GM19099 (cell line): ENCODE results near the gene TYK2.

Experiments
- POLR2A ChIP-seq: IDR thresholded peaks from 3 replicates; pipeline ENCODE4 v1.6.1; 2011; ENCODE audit warnings: low read depth; ENCODE audit not compliant: insufficient read length; ENCODE audit errors: extremely low read depth

The TYK2 gene

DNA sequence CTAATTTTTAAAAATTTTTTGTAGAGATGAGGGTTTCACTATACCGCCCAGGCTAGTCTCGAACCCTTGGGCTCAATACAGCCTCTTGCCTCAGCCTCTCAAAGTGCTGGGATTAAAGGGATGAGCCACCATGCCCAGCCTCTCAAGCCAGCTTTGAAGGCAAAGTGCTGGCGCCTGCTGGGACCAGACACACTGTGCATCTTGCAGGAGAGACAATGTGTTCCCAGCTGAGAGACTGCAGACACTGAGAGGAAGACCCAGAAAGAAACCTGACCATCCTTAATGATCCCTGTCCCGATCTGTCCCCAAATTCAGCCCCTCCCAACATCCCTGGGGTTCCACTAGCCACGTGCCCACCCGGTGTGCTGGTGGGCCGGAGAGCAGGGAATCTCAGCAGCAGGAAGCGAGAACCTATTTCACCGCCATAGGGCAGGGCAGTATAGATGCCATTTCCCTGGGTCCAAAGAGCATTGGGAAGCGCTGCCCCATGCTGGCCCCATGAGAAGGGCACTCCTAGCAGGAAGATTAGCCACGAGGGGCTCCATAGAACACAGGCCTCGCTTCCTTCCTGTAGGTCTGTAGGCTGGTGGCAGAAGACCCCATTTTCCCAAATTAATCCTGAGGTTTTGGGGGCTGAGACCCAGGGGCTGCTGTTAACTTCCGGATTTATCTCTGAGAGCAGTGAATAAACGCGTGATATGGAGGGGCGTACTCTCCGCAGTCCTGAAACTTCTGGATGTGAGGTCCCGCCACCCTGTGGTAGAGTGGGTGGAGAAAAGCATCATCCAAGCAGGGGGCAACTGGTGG is 48.0 kb downstream of the TYK2 start:
- TF ChIP-seq POLR2A: no peak

DNA sequence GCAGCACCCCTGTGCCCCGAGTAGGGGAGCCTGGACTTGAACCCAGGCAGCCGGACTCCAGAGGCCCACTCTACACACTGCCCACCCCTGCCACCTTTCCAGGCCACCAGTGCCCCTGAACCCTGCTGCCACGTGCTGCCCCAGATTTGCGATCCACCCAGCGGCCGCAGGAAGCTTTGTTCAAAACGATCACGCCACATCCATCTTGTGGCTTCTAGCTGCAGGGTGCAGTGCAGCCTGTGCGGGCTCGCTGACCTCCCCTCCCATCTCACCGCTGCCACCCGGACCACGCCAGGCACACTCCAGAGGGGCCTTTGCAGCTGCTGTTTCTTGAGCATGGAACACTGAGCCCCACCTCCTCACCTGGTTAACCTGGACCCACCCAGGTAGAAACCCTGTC is 50.8 kb downstream of the TYK2 start:
- TF ChIP-seq POLR2A: no peak

DNA sequence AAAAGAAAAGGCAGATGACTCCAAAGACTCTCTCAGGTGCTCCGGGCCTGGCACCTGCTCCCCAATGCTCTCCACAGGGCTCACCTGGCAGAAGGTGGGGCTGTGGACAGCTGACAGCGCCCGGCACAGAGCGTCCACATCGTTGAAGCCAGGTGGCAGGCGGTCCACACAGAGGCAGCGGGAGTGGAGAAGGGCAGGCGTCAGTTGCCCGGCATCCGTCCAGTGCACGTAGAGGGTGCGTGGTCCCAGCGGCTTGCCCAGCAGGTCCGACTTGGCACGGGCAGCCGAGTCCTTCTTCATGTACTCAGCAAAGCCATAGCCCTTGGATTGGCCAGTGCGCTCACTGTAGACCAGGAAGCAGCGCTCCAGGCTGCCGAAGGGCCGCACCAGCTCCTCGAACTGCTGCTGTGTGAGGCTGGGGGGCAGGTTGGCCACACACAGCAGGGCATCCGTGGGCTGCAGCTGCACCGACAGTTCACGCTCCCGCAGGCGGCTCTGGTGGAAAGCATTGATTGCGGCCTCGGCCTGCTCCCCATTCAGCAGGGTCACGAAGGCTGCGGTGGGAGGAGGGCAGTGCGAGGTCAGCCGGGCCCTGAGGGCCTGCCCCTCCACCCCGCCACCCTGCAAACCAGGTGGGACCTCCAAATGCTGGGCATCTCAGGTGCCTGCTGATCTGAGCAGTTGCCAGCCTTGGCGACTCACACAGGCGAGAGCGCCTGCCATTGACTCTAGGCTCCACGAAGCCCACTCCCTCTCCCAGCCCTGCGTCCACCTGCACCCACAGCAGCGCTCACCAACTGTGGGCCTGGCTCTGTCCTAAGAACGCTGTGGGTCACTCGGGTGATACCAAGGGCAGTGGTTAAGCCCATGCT is 51.6 kb downstream of the TYK2 start:
- TF ChIP-seq POLR2A: no peak

DNA sequence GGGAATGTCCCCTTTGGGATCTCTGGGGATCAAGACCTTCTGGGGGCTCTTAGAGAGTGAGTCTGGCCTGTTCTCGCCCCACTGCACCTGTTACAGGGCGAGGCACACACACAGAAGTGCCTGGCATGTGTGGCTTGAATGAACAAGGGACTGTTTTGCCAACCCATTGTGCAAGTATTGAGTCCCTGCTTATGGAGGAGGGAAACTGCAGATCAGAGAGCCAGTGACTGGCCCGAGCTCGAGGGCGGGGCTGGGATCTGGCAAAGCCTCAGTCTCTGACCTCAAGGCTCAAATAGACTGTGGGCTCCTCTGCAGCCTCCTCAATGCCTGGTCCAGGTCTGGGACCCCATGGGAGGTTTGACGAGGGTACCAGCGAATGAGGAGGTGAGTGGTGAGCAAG is 52.6 kb downstream of the TYK2 start:
- no peak for TF ChIP-seq POLR2A

- TF ChIP-seq POLR2A: no peak
These were observed 54.6 kb downstream of the TYK2 start for GRCh38 chr19:10325732-10326131.

GRCh38 chr19:10321874-10322835 is 58.2 kb downstream of the TYK2 start:
- TF ChIP-seq POLR2A: no peak

- TF ChIP-seq POLR2A: no peak
These were observed 59.0 kb downstream of the TYK2 start for GRCh38 chr19:10321417-10321797.

GRCh38 chr19:10320602-10321416 is 59.6 kb downstream of the TYK2 start:
- no peak for TF ChIP-seq POLR2A

DNA sequence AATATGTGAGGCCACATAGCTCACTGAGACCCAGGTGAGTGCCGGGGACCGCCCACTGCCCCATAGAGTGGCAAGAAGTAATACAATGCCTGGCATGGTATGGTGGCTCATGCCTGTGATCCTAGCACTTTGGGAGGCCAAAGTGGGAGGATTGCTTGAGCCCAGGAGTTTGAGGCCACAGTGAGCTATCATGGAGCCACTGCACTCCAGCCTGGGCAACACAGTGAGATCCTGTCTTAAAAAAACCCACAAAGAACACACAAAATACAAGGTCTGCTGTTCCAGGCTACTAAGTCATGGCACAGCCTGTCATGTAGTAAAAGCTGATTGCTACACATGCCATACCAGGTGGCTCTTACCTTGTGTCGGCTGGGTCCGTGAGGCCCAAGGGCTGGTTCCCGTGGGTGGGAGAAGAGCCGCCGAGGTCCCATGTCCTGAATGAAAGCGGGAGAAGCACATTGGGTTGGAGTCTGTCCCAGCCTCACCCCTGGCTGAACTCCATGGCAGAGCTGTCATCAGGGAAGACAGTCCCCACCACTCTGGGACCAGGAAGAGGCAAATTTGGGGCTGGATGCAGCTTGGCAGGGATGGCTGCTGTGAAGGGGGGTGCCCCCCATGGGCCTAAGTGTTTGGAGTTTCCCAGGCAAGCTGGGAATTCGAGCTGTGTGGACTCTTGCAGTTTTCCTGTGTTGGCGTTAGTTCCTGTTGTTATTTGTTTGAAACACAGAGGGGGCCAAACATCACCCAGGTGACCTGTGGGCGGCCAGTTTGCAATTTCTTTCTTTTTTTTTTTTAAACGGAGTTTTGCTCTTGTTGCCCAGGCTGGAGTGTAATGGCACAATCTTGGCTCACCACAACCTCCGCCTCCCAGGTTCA is 61.3 kb downstream of the TYK2 start:
- TF ChIP-seq POLR2A: no peak

GRCh38 chr19:10317857-10318462 is 62.4 kb downstream of the TYK2 start:
- no peak for TF ChIP-seq POLR2A

DNA sequence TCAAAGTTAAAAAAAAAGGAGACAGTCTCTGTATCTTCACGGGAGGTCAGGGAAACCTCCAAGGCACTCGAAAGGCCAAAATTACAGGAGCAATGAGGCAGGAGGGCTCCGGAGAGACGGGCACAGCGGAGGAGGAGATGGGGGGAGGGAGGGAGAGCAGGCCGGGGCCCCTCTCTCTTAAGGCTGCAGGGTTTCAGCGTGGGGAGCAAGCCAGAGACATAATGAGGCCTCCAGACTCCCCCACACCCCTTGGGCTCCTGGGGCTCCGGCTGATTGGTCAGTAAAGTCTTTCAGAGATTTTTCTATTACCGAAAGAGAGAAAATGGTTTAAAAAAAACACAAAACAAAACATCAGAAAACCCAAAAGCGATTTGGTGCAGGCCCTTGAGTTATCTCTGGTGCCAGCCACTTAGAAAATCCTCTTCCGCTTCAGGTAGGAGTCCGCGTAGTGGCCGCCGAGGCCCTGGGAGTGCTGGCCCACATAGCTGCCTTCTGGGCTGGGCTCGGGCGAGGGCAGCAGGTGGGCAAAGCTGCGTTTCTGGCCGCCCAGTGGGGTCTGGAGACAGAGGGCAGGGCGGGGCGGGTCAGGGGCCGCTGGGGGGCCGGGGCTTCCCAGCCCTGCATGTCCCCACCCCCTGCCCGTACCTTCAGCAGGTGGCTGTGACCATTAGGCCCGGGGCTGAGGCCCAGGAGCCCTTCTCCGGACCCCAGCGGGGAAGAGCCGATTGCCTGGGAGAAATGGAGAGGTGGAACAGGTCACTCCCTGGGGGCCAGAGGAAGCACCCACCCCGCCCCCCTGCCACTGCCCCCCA is 63.1 kb downstream of the TYK2 start:
- no peak for TF ChIP-seq POLR2A
